ENCODE measurements around the gene DPYD.

DNA sequence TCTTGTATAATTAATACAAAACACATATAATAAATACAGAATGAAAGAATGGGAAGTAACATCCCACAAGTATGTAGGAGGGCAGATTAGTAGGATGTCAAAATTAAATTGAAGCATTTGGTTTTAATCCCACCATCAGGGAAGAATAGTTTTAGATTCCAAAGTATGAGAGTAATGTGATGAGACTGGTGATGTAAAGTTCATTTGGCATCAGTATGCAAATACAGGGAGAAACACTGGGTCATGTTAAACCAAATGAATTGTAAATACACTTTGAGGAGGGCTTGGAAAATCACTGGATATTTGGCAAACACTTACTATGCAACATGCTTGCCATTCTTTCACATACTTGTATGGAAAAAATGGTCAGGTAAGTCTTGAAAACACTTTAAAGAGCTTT lies 358.8 kb downstream of the DPYD start:
- TF ChIP-seq, protein P1, sequence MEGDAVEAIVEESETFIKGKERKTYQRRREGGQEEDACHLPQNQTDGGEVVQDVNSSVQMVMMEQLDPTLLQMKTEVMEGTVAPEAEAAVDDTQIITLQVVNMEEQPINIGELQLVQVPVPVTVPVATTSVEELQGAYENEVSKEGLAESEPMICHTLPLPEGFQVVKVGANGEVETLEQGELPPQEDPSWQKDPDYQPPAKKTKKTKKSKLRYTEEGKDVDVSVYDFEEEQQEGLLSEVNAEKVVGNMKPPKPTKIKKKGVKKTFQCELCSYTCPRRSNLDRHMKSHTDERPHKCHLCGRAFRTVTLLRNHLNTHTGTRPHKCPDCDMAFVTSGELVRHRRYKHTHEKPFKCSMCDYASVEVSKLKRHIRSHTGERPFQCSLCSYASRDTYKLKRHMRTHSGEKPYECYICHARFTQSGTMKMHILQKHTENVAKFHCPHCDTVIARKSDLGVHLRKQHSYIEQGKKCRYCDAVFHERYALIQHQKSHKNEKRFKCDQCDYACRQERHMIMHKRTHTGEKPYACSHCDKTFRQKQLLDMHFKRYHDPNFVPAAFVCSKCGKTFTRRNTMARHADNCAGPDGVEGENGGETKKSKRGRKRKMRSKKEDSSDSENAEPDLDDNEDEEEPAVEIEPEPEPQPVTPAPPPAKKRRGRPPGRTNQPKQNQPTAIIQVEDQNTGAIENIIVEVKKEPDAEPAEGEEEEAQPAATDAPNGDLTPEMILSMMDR (IDR thresholded peaks at IDR 0.05; ENCODE audit: low read length) = no peak
- no peak for TF ChIP-seq EZH2phosphoT487 (IDR thresholded peaks at IDR 0.05; ENCODE audit: low read length)
- no peak for TF ChIP-seq EZH2 (optimal IDR thresholded peaks at IDR 0.05; ENCODE audit: low read depth, low read length)
